Activated T-cell treated with anti-CD3 and anti-CD28 coated beads, Interleukin-2, amount 50 U/mL, for 72 hours (primary cell): ENCODE measurements around the gene TSPAN31. TPM values are rescaled to one million over a fixed set of nuclear protein-coding genes. Genes with fewer than 3 reads are reported as not detected.
"Not testable (repeated sequence)": the region's sequence is repeated elsewhere in the genome, so short reads cannot be mapped to it uniquely, and the experiment has no call there.

Experiments used
- ATAC-seq, 2 donors: fragments of 150-1000 bp; cut with Tn5 transposase; replicated peaks in 1 of 2; 2 replicates each; pipeline ENCODE4 v1.10.0; 2021; ENCODE audit warnings: moderate library complexity in 2 of 2, mild to moderate bottlenecking in 1 of 2
- DNase-seq, 2 donors: peaks; one replicate each; pipeline ENCODE4 v3.0.0; 2021 to 2022; ENCODE audit warnings: mixed read lengths in 1 of 2
- H3K27ac Mint-ChIP-seq: one replicate; pipeline ENCODE4 v1.8.0; 2022; ENCODE audit warnings: mild to moderate bottlenecking, moderate library complexity, mixed read lengths
- H3K27me3 Mint-ChIP-seq: one replicate; pipeline ENCODE4 v1.8.0; 2022; ENCODE audit warnings: low read depth, mixed read lengths
- H3K36me3 Mint-ChIP-seq, 2 donors: one replicate each; pipeline ENCODE4 v1.8.0; 2022; ENCODE audit warnings: mixed read lengths in 2 of 2, mild to moderate bottlenecking in 1 of 2; ENCODE audit not compliant: insufficient read depth in 2 of 2
- H3K4me1 Mint-ChIP-seq: one replicate; pipeline ENCODE4 v1.8.0; 2022; ENCODE audit warnings: low read depth, mixed read lengths
- H3K4me3 Mint-ChIP-seq, 2 donors: one replicate each; pipeline ENCODE4 v1.8.0; 2022; ENCODE audit warnings: mild to moderate bottlenecking in 2 of 2, mixed read lengths in 2 of 2, moderate library complexity in 2 of 2
- H3K9me3 Mint-ChIP-seq, 2 donors: one replicate each; pipeline ENCODE4 v1.8.0; 2022; ENCODE audit warnings: mixed read lengths in 2 of 2
- total RNA-seq, 2 donors: library from RNA; stranded (reverse); gene quantifications; one replicate each; pipeline ENCODE4 v1.2.3, GENCODE V29; 2022

TSPAN31 gene
- total RNA-seq, 2 donors from 2014 or later: 18.2 to 19.6 TPM

GRCh38 chr12:57765003-57765697, 20.3 kb downstream of the TSPAN31 start:
- Mint-ChIP-seq H3K9me3 (no peaks in the 10 kb centered on the region), H3K36me3 (peaks cover 0 to 10% of the 10 kb centered on the region in 2 donors)

GRCh38 chr12:57765698-57766463, 21.0 kb downstream of the TSPAN31 start:
- H3K9me3 Mint-ChIP-seq: no peaks in the 10 kb centered on the region
- no peaks in the 10 kb centered on the region for H3K27me3 Mint-ChIP-seq
- peak overlapping the region; percentile 31 for H3K27ac Mint-ChIP-seq
- H3K4me1 Mint-ChIP-seq: peaks cover 41% of the 10 kb centered on the region
- peak; percentile 19 to 34 for ATAC-seq
- H3K36me3 Mint-ChIP-seq: peaks cover 0 to 14% of the 10 kb centered on the region in 2 donors
- H3K4me3 Mint-ChIP-seq: peak overlapping the region; percentile 89 to 90
- DNase-seq: peak; percentile 28 to 30

More at GRCh38 chr12:57765003-57765697, 20.3 kb downstream of the TSPAN31 start:
- ATAC-seq: peak; percentile 80 to 84
- H3K4me3 Mint-ChIP-seq: peak overlapping the region; percentile 89 to 90
- DNase-seq: peak; percentile 74 to 79
- no peaks in the 10 kb centered on the region for H3K27me3 Mint-ChIP-seq
- peak overlapping the region; percentile 25 for H3K27ac Mint-ChIP-seq
- H3K4me1 Mint-ChIP-seq: peaks cover 34% of the 10 kb centered on the region

- H3K36me3 Mint-ChIP-seq: peaks cover 0 to 16% of the 10 kb centered on the region in 2 donors
- H3K9me3 Mint-ChIP-seq: no peaks in the 10 kb centered on the region
- peak within 1 kb of the TSS; percentile 39 for H3K27ac Mint-ChIP-seq
- DNase-seq: peak in 1 of 2 donors; percentile 30
- no peaks in the 10 kb centered on the region for H3K27me3 Mint-ChIP-seq
- H3K4me1 Mint-ChIP-seq: peaks cover 49% of the 10 kb centered on the region
- peak in 1 of 2 donors; percentile 20 for ATAC-seq
- peak within 1 kb of the TSS; percentile 89 to 90 for H3K4me3 Mint-ChIP-seq
Measured at GRCh38 chr12:57766464-57767304, 21.8 kb downstream of the TSPAN31 start, which contains the start of gene CYP27B1. Gene CYP27B1 (minus strand): TSS chr12:57767078. CDS start chr12:57767041, 37 bp downstream.

- ATAC-seq (no peak), DNase-seq (no peak)
- Mint-ChIP-seq H3K9me3 (no peaks in the 10 kb centered on the region), H3K4me3 (peak overlapping the region; percentile 5 to 89), H3K27me3 (no peaks in the 10 kb centered on the region), H3K4me1 (peaks cover 52% of the 10 kb centered on the region), H3K27ac (no peak overlapping the region), H3K36me3 (peaks cover 0 to 18% of the 10 kb centered on the region in 2 donors)
Measured at GRCh38 chr12:57767305-57767698, 22.5 kb downstream of the TSPAN31 start.

- ATAC-seq: no peak
- Mint-ChIP-seq H3K27ac (no peak overlapping the region), H3K27me3 (no peaks in the 10 kb centered on the region), H3K4me1 (peaks cover 55% of the 10 kb centered on the region), H3K4me3 (no peak overlapping the region), H3K9me3 (no peaks in the 10 kb centered on the region), H3K36me3 (peaks cover 0 to 19% of the 10 kb centered on the region in 2 donors)
- no peak for DNase-seq
Measured at GRCh38 chr12:57767876-57768275, 23.0 kb downstream of the TSPAN31 start.

GRCh38 chr12:57769594-57769993, 24.8 kb downstream of the TSPAN31 start:
- H3K4me3 Mint-ChIP-seq: peak overlapping the region; percentile 5 to 15
- peaks cover 52% of the 10 kb centered on the region for H3K4me1 Mint-ChIP-seq
- ATAC-seq: no peak
- no peaks in the 10 kb centered on the region for H3K27me3 Mint-ChIP-seq
- H3K9me3 Mint-ChIP-seq: no peaks in the 10 kb centered on the region
- no peak for DNase-seq
- H3K36me3 Mint-ChIP-seq: peaks cover 0 to 15% of the 10 kb centered on the region in 2 donors
- H3K27ac Mint-ChIP-seq: no peak overlapping the region

- no peaks in the 10 kb centered on the region for H3K27me3 Mint-ChIP-seq
- no peak for ATAC-seq
- no peaks in the 10 kb centered on the region for H3K9me3 Mint-ChIP-seq
- peaks cover 3 to 15% of the 10 kb centered on the region in 2 donors for H3K36me3 Mint-ChIP-seq
- no peak overlapping the region for H3K27ac Mint-ChIP-seq
- peaks cover 44% of the 10 kb centered on the region for H3K4me1 Mint-ChIP-seq
- DNase-seq: no peak
- peak overlapping the region; percentile 40 to 83 for H3K4me3 Mint-ChIP-seq
Measured at GRCh38 chr12:57770734-57771133, 25.9 kb downstream of the TSPAN31 start.

- Mint-ChIP-seq H3K9me3 (no peaks in the 10 kb centered on the region), H3K27me3 (no peaks in the 10 kb centered on the region), H3K36me3 (peaks cover 5 to 17% of the 10 kb centered on the region in 2 donors), H3K4me3 (peak overlapping the region; percentile 83 to 100), H3K4me1 (peaks cover 41% of the 10 kb centered on the region), H3K27ac (peak overlapping the region; percentile 82)
- DNase-seq: peak; percentile 88 to 92
- peak; percentile 71 to 75 for ATAC-seq
Measured at GRCh38 chr12:57771236-57771872, 26.5 kb downstream of the TSPAN31 start.

- H3K4me3 Mint-ChIP-seq: peak within 1 kb of the TSS; percentile 83 to 100
- peaks cover 36% of the 10 kb centered on the region for H3K4me1 Mint-ChIP-seq
- H3K36me3 Mint-ChIP-seq: peaks cover 5 to 17% of the 10 kb centered on the region in 2 donors
- H3K27me3 Mint-ChIP-seq: no peaks in the 10 kb centered on the region
- peak; percentile 91 to 93 for DNase-seq
- peak; percentile 91 to 92 for ATAC-seq
- peak within 1 kb of the TSS; percentile 82 for H3K27ac Mint-ChIP-seq
- H3K9me3 Mint-ChIP-seq: no peaks in the 10 kb centered on the region
Measured at GRCh38 chr12:57771873-57772428, 27.1 kb downstream of the TSPAN31 start, which contains the start of gene METTL1. Gene METTL1 (minus strand): TSS chr12:57772105. CDS start chr12:57772083, 22 bp downstream.

GRCh38 chr12:57772429-57773322, 27.8 kb downstream of the TSPAN31 start, which contains the start of gene EEF1AKMT3:
Gene EEF1AKMT3 (plus strand): TSS chr12:57772614. CDS start chr12:57772725, 111 bp downstream.
- DNase-seq (peak; percentile 38 to 47), ATAC-seq (peak; percentile 37 to 58)
- H3K4me3 Mint-ChIP-seq: peak within 1 kb of the TSS; percentile 83 to 100
- no peaks in the 10 kb centered on the region for H3K27me3 Mint-ChIP-seq
- no peaks in the 10 kb centered on the region for H3K9me3 Mint-ChIP-seq
- peaks cover 5 to 17% of the 10 kb centered on the region in 2 donors for H3K36me3 Mint-ChIP-seq
- H3K27ac Mint-ChIP-seq: peak within 1 kb of the TSS; percentile 82
- H3K4me1 Mint-ChIP-seq: peaks cover 36% of the 10 kb centered on the region

- not testable (repeated sequence) for ATAC-seq, DNase-seq, H3K27me3 Mint-ChIP-seq, H3K9me3 Mint-ChIP-seq, H3K27ac Mint-ChIP-seq, H3K4me3 Mint-ChIP-seq
- Mint-ChIP-seq H3K4me1 (peaks cover 36% of the 10 kb centered on the region), H3K36me3 (peaks cover 6 to 15% of the 10 kb centered on the region in 2 donors)
Measured at GRCh38 chr12:57774634-57775033, 29.8 kb downstream of the TSPAN31 start.
